GM21423 (cell line): ENCODE measurements around the gene SP140.
"Not testable (repeated sequence)": the region's sequence is repeated elsewhere in the genome, so short reads cannot be mapped to it uniquely, and the experiment has no call there.

Experiments used
- ATAC-seq: cut with Tn5 transposase; IDR thresholded peaks from one replicate; pipeline ENCODE4 v1.9.1; 2021; ENCODE audit warnings: mild to moderate bottlenecking, moderate library complexity; ENCODE audit not compliant: unreplicated experiment

SP140 gene

DNA sequence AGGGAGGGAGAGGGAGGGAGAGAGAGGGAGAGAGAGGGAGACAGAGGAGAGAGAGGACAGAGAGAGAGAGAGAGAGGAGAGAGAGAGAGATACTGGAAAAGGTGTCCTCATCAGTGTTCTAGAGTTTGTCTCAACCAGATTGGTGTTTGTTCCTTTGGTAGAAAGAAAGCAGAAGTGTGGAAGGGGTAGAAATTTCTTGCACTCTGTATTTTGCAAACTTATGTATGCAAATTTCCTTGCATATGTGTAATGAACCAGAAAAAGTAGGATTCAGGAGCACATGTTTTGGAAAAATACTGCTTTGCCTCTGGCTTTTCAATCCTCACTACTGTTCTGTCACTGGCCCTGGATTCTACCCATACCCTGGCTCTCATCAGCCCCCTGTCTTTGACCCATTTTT is 1.1 kb upstream of the SP140 start:
- ATAC-seq: no peak

DNA sequence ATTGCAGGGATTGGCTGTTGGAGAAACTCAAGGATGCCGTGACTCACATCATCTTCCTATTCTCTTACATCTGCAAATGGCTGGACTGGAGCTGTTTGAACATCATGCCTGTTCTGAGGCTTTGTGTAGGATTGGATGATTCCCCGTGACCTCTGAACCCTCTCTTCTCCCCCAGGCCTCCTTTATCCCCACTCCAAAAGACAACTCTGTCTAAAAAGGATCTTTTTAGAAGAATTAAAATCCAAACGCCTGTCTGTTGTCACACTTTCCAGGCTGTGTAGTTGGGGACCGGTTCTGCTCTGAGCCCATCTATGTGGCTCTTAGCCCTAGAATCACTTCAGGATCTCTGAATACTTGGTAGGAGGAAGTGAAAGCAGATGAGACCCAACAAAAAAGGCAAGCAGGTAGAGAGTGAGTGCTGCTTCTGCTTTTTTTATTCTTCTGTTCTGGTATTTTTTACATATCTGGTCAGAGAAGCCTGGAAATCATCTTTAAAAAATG is 565 bp downstream of the SP140 start:
- ATAC-seq: peak; percentile 78

- no peak for ATAC-seq
Observed at GRCh38 chr2:230227216-230227615, 1.7 kb downstream of the SP140 start.

GRCh38 chr2:230230087-230230486 is 4.6 kb downstream of the SP140 start:
- no peak for ATAC-seq

DNA sequence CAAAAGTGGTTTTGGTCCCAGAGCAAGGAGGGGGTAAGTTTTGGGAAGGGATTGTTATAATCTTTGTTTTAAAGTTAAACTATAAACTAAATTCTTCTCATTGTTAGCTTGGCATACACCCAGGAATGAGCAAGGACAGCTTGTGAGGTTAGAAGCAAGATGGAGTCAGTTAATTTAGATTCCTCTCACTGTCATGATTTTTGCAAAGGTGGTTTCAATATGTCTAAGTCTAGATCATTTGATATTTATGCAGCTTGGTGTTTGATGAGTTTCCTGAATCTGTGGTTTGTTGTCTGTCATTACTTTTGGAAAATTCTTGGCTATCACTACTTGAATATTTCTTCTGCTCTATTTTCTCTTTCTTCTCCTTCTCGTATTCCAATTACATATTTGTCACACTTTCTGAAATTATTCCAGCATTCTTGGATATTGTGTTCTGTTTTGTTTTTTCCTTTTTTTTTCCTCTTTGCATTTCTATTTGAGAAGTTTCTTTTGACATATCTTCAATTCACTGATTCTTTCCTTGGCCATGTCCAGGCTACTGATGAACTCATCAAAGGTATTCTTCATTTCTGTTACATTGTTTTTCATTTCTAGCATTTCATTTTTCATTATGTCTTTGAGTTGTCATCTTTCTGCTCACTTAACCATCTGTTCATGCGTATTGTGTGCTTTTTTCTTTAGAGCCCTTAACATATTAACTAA is 5.1 kb downstream of the SP140 start:
- ATAC-seq: no peak

DNA sequence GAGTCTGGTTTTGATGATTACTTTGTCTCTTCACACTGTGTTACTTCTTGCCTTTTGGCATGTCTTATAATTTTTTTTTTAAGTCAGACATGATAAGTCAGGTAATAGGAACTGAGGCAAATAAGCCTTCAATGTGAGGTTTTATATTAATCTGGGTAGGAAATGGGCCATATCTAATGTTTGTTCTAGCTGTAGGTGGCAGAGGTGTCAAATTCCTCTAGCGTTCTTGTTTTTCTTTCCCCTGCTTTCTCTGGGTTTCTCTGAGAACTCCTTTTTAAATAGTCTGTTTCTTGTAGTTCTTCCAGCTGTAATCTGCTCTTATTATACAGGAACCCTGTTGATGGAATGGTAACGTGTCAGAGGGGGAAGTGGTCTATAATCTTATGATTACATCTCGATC is 5.7 kb downstream of the SP140 start:
- ATAC-seq: no peak

DNA sequence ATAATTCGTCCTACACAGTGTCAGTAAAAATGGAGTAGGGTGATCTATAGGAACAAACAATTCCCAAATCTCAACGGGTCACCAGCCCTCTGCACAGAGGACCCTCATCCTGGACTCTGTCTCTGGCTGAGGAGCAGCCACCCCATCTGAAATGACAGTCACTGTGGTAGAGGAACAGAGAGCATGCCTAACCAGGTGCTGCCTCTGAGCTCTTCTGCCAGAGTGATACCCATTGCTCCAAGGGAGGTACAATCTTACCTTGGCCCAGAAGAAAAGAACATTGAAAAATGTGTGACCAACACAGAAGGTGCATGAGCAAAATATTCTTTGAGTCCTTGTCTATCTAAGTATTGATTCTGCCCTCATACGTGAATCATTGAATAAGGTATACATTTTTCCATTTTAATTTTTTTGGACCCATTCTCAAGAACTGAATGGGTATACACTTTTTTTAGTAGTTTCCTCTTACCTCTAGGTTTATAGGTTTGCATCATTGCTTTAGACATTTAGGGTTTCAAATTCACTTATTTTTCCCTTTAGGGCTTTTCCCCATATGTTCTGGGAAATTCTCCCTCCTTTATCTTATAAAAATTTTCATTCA is 8.7 kb downstream of the SP140 start:
- no peak for ATAC-seq

DNA sequence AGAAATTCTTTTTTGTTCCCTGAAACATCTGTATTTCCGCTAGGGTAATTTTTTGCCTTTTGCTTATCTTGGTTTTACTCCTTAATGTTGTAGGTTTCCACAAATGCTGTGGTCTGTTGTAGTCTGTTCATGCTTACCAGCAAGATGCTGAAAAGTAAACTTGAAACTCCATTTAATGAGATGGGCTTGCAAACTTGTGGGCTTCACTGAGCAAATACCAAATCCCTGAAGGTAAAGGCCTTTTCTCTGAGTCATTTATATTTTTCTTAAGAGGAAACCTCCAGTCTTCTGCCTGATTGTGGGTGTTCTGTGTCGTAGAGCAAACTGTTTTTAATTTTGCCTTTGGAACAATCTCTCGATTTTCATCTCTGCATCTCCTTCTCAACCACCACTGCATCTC is 9.3 kb downstream of the SP140 start:
- no peak for ATAC-seq

DNA sequence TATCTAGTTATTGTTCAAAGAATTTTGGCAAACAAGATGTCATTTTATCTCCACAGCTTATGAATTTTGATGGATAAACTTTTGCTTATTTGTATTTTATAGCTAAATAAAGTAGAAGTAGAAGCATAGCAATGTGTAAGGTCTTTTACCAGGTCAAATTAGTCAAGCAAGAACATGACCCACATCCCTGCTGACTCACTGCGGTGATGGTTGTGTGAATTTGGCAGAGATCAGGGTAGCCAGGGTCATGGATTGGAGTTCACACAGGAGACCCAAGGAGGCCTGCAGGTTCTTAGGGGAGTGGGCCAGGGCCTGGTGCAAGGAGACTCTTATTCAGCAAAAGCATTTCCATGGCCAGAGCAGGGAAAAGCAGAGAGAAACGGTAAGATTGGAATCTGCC is 18.7 kb downstream of the SP140 start:
- no peak for ATAC-seq

DNA sequence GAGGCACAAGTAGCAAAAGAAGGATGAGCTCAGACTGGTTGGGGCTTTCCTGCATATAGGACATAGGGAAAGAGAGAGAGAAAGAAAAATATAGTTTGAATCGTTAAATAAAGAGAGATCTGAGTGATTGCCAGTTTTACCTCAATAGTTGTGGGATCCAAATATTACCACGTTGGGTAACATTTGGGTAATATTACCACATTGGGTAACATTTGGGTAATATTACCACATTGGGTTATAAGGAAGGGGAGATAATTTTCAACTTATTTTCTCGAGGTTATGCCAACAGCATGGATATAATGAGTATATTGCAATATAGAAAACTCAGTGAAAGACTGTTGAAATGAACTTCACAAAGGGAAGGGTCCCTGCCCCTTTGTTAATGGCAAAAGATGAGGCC is 20.7 kb downstream of the SP140 start:
- no peak for ATAC-seq

DNA sequence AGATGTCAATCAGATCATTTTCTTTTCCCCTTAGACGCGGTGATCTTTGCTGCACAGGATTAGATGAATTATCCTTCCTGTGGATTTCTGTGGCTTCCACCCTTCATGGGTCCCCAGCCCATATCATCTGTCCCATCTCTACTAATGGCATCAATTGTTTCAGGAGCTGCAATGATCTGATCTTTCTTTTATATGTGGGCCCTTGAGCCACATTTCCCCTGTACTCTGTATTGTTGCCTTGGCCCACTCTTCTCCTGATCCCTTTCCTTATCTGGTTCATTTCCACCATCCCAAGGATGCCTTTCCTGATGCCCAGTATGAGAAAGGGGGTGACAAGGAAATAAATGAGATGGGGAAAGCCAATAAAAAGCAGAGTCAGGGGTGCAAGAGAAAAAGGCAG is 24.7 kb downstream of the SP140 start:
- ATAC-seq: no peak

- ATAC-seq: no peak
Observed at GRCh38 chr2:230254152-230254881, 28.8 kb downstream of the SP140 start.

GRCh38 chr2:230256733-230257332 is 31.3 kb downstream of the SP140 start:
- no peak for ATAC-seq

DNA sequence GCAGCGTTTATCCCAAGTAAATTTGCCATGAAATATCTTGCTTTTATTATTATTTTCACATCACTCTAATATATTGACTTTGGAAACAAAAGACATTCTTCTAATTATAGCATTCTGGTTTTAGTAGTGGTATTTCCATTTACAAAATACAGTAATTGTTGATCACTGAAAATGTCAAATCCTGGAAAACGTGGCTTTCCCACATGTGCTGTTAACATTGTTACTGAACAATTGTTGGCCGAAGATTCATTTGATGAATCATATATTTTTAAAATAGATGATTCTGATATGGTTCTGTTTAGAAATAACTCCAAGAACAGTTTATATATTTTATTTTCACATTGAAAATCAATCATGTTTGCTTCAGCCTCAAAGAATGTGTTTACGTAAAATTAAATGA is 32.9 kb downstream of the SP140 start:
- no peak for ATAC-seq

DNA sequence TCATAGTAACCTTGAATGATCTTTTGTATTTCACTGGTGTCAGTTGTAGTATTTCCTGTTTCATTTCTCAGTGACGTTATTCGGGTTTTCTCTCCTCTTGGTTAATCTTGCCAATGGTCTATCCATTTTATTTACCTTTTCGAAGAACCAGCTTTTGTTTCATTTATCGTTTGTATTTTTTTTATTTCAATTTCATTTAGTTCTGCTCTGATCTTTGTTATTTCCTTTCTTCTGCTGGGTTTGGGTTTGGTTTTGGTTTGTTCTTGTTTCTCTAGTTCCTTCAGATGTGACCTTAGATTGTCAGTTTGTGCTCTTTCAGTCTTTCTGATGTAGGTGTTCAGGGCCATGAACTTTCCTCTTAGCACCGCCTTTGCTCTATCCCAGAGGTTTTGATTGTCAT is 36.7 kb downstream of the SP140 start:
- no peak for ATAC-seq

DNA sequence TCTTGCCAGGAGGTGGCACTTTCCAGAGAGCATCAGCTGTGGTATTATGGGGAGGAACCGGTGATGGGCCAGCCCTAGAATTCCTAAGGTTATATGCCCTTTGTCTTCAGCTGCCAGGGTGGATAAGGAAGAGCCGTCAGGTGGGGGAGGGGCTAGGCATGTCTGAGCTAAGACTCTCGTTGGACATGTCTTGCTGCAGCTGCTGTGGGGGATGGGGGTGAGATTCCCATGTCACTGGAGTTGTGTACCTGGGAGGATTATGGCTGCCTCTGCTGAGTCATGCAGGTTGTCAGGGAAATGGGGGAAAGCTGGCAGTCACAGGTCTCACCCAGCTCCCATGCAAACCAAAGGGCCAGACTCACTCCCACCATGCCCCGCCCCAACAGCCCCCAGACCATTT is 39.4 kb downstream of the SP140 start:
- ATAC-seq: not testable (repeated sequence)

- no peak for ATAC-seq
Observed at GRCh38 chr2:230266638-230267037, 41.1 kb downstream of the SP140 start.

DNA sequence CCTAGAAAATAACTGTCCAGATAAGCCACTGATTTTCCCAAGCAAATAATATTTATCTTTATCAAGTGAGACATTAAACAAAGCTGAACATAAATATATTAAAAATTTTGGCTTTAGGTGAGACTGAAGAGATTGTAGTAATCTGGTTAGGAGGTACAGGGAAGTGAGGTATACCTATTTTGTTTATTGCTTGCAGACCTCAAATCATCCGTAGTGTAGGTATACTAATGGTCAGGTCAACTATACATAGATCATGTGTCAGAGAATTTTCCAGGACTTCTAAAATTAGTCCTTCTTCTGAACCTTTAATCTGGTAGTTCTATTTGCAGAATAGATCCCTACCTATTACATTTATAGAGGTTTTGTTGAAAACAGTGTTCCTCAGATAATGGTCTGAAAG is 41.5 kb downstream of the SP140 start:
- peak; percentile 4 for ATAC-seq

GRCh38 chr2:230267556-230267955 is 42.0 kb downstream of the SP140 start:
- peak; percentile 57 for ATAC-seq

DNA sequence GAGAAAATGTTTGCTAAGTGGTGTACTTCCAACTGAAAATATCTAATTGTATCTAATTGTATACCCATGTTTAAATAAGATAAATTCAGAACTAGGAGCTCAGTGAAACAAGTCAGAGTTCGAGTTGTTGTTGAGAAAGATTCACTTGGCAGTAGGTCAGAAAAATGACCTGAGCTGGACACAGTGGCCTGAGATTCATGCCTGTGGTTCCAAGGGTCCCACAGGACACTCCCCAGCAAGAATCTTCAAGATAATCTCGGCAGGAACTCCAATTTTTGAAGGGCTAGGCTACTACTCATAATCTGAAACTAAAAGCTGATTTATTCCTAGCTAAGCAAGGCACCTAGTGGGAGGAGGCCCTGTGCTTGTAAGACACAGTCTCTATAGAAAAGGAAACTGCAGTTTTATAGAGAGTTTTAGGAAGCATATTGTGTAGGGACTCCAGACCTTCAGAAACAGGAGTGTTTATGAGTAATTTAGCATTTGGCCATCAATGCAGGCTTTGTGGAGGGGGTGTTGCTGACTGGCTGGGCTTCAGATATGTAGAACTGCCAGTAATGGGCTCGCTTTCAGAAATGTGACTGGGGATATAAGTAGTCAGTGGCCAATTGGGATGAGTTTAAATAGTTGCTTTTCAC is 43.2 kb downstream of the SP140 start:
- ATAC-seq: peak; percentile 74

DNA sequence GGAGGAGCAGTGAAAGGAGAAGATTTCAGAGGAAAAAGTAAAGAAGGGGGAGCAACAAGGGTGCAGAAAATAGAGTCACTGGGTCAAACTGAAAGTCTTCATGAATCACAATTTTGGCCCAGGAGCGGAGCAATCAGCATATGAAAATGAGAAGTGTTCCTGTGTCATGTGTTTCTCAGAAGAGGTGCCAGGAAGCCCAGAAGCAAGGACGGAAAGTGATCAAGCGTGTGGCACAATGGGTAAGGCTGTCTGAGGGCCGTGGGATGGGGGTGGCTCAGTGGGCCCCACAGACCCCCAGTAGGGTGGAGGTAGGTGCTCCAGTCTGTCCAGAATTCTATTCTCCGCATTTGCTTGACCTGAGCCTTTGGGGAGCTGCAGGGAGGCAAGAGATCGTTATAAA is 44.2 kb downstream of the SP140 start:
- ATAC-seq: no peak
